ENCODE measurements around the gene C10orf71.

DNA sequence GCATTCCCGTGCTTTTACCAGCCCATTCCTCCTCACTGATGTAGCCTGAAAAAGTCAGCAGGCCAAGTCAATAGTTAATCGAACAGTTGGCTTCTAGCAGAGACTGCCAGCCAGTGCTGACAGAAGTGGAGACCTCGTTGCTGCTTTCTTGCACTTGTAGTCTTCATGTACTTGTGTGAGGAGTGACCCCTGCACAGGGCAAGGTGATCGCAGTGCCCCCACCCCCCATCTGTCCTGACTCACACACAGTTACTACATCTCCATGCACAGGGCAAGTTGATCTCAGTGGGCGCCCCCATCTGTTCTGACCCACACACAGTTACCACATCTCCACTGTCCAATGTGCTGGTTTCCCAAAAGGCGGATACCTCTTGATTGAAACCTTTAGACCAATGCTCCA lies 34.2 kb downstream of the C10orf71 start:
- TF ChIP-seq, protein P1, sequence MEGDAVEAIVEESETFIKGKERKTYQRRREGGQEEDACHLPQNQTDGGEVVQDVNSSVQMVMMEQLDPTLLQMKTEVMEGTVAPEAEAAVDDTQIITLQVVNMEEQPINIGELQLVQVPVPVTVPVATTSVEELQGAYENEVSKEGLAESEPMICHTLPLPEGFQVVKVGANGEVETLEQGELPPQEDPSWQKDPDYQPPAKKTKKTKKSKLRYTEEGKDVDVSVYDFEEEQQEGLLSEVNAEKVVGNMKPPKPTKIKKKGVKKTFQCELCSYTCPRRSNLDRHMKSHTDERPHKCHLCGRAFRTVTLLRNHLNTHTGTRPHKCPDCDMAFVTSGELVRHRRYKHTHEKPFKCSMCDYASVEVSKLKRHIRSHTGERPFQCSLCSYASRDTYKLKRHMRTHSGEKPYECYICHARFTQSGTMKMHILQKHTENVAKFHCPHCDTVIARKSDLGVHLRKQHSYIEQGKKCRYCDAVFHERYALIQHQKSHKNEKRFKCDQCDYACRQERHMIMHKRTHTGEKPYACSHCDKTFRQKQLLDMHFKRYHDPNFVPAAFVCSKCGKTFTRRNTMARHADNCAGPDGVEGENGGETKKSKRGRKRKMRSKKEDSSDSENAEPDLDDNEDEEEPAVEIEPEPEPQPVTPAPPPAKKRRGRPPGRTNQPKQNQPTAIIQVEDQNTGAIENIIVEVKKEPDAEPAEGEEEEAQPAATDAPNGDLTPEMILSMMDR (IDR thresholded peaks at IDR 0.05): no peak
- no peak for TF ChIP-seq EZH2 (IDR thresholded peaks at IDR 0.05; ENCODE audit: borderline replicate concordance, insufficient read depth, low read depth, low read length, poor library complexity, severe bottlenecking)
